Keratinocyte (primary cell): ENCODE measurements around the gene RTL1. TPM values are rescaled to one million over a fixed set of nuclear protein-coding genes. Genes with fewer than 3 reads are reported as not detected.

ENCODE experiments used
- DNase-seq: peaks from one replicate; pipeline ENCODE4 v3.0.0-alpha.2; 2011; ENCODE audit warnings: low read depth, missing footprints, low spot score
- FAIRE-seq: peaks from 2 replicates; lab custom pipeline; 2011; peaks lifted over from hg19 to GRCh38; lab: Jason Lieb, UNC
- H2AFZ ChIP-seq: 2 replicates; pipeline ENCODE4 v1.6.0; 2012; ENCODE audit warnings: low read length, control low read depth, inconsistent platforms; ENCODE audit not compliant: control insufficient read depth
- H3K27ac ChIP-seq: 2 replicates; pipeline ENCODE4 v1.5.1; 2011; ENCODE audit warnings: low read length; ENCODE audit not compliant: control insufficient read depth, insufficient read depth
- H3K27me3 ChIP-seq: 3 replicates; pipeline ENCODE4 v1.6.0; 2011; ENCODE audit warnings: low read length; ENCODE audit not compliant: control insufficient read depth, insufficient read depth; ENCODE audit errors: extremely low read depth
- H3K36me3 ChIP-seq, 2 experiments: 2 replicates in 1 of 2; 3 replicates in 1 of 2; pipeline ENCODE4 v1.5.1; 2011; ENCODE audit warnings: low read length in 2 of 2, mild to moderate bottlenecking in 1 of 2; ENCODE audit not compliant: control insufficient read depth in 2 of 2, insufficient read depth in 2 of 2; ENCODE audit errors: extremely low read depth in 1 of 2
- H3K4me1 ChIP-seq: 3 replicates; pipeline ENCODE4 v1.5.1; 2011; ENCODE audit warnings: low read length; ENCODE audit not compliant: control insufficient read depth, insufficient read depth; ENCODE audit errors: extremely low read depth
- H3K4me2 ChIP-seq: 3 replicates; pipeline ENCODE4 v1.6.0; 2011; ENCODE audit warnings: low read depth, low read length; ENCODE audit not compliant: control insufficient read depth, insufficient read depth; ENCODE audit errors: extremely low read depth
- H3K4me3 ChIP-seq, 3 experiments: fragments of 200-600 bp in 1 of 3; sonication (generic) in 1 of 3; 2 replicates in 2 of 3; 3 replicates in 1 of 3; pipeline ENCODE4 v1.5.1; 2011 to 2016; ENCODE audit warnings: low read length in 3 of 3, mild to moderate bottlenecking in 3 of 3, control low read depth in 2 of 3, inconsistent platforms in 1 of 3, low read depth in 1 of 3, mixed read lengths in 1 of 3, mixed run types in 1 of 3, moderate library complexity in 1 of 3; ENCODE audit not compliant: control insufficient read depth in 2 of 3, insufficient read depth in 2 of 3; ENCODE audit errors: extremely low read depth in 1 of 3
- H3K79me2 ChIP-seq: 2 replicates; pipeline ENCODE4 v1.6.0; 2012; ENCODE audit warnings: low read length; ENCODE audit not compliant: control insufficient read depth, insufficient read depth
- H3K9ac ChIP-seq: 3 replicates; pipeline ENCODE4 v1.6.0; 2011; ENCODE audit warnings: low read length; ENCODE audit not compliant: control insufficient read depth, insufficient read depth; ENCODE audit errors: extremely low read depth
- H3K9me1 ChIP-seq: 3 replicates; pipeline ENCODE4 v1.6.0; 2011; ENCODE audit warnings: low read length; ENCODE audit not compliant: control insufficient read depth, insufficient read depth; ENCODE audit errors: extremely low read depth
- H3K9me3 ChIP-seq: 2 replicates; pipeline ENCODE4 v1.5.1; 2012; ENCODE audit warnings: low read depth, low read length; ENCODE audit not compliant: control insufficient read depth
- H4K20me1 ChIP-seq: 3 replicates; pipeline ENCODE4 v1.6.0; 2011; ENCODE audit warnings: low read length; ENCODE audit not compliant: control insufficient read depth, insufficient read depth; ENCODE audit errors: extremely low read depth
- CTCF ChIP-seq, 3 experiments: IDR thresholded peaks in 1 of 3; conservative IDR thresholded peaks in 1 of 3; optimal IDR thresholded peaks in 1 of 3; 2 replicates in 2 of 3; 3 replicates in 1 of 3; pipeline versions ENCODE3 to v1.5.1; 2011; ENCODE audit warnings: low read length in 3 of 3, mild to moderate bottlenecking in 3 of 3, moderate library complexity in 2 of 3, control low read depth in 1 of 3, inconsistent platforms in 1 of 3; ENCODE audit not compliant: insufficient read depth in 2 of 3; ENCODE audit errors: extremely low read depth in 1 of 3
- EZH2 ChIP-seq: IDR thresholded peaks from one replicate; pipeline ENCODE4 v1.6.1; 2012; ENCODE audit warnings: inconsistent platforms, mild to moderate bottlenecking, low read length, moderate library complexity
- dilution Hi-C: fragments of 300-500 bp; cut with MboI; formaldehyde crosslinking; loops from one replicate; pipeline ENCODE4 v1.7.0; 2020; ENCODE audit warnings: low sequenced_read_pairs; ENCODE audit not compliant: extremely low pct_ligation_motif_present
- polyA plus RNA-seq, 5 experiments: library from polyadenylated mRNA; depleted of rRNA in 3 of 5; stranded (reverse) in 3 of 5; stranded (forward) in 1 of 5; unstranded in 1 of 5; fragments of >200 nt; gene quantifications; 1 replicate in 1 of 5; 2 replicates in 3 of 5; 3 replicates in 1 of 5; pipeline versions ENCODE4 v1.2.1 to v1.2.3, GENCODE V29; 2011 to 2012; ENCODE audit warnings: missing spikeins in 2 of 5, low read depth in 1 of 5, low replicate concordance in 1 of 5

The RTL1 gene
- polyA plus RNA-seq, 1 donor (not counting 4 experiments of a cell fraction or from before 2014, with no cell fraction given) = not detected

GRCh38 chr14:100890061-100890850, 13.3 kb downstream of the RTL1 start:
- FAIRE-seq = no peak
- Histone ChIP-seq H3K27me3 (no peaks in the 10 kb centered on the region), H3K9me1 (no peaks in the 10 kb centered on the region), H3K36me3 (no peaks in the 10 kb centered on the region), H3K9me3 (no peaks in the 10 kb centered on the region), H3K4me3 (no peak overlapping the region), H3K27ac (no peak overlapping the region), H3K9ac (no peak overlapping the region), H2AFZ (no peak overlapping the region), H3K79me2 (no peaks in the 10 kb centered on the region), H3K4me1 (no peaks in the 10 kb centered on the region), H3K4me2 (no peak overlapping the region), H4K20me1 (no peaks in the 10 kb centered on the region)
- DNase-seq = no peak
- dilution Hi-C loops = no loop called here
- TF ChIP-seq EZH2 (no peak), CTCF (optimal IDR thresholded peaks at IDR 0.05 in 1 of 3, IDR thresholded peaks at IDR 0.05 in 1 of 3, conservative IDR thresholded peaks at IDR 0.05 in 1 of 3; ENCODE audit: extremely low read depth in 1 of 3, insufficient read depth in 2 of 3, low read length in 3 of 3) (no peak)

GRCh38 chr14:100889641-100890040, 13.9 kb downstream of the RTL1 start:
- H3K36me3 ChIP-seq = no peaks in the 10 kb centered on the region
- DNase-seq (no peak), FAIRE-seq (no peak)
- H3K9me3 ChIP-seq = no peaks in the 10 kb centered on the region
- dilution Hi-C loops = no loop called here
- no peaks in the 10 kb centered on the region for H3K79me2 ChIP-seq
- H3K4me2 ChIP-seq = no peak overlapping the region
- H3K27ac ChIP-seq = no peak overlapping the region
- H4K20me1 ChIP-seq = no peaks in the 10 kb centered on the region
- H3K4me3 ChIP-seq = no peak overlapping the region
- no peaks in the 10 kb centered on the region for H3K4me1 ChIP-seq
- no peak overlapping the region for H3K9ac ChIP-seq
- H3K9me1 ChIP-seq = no peaks in the 10 kb centered on the region
- H3K27me3 ChIP-seq = no peaks in the 10 kb centered on the region
- H2AFZ ChIP-seq = no peak overlapping the region
- TF ChIP-seq CTCF (optimal IDR thresholded peaks at IDR 0.05 in 1 of 3, IDR thresholded peaks at IDR 0.05 in 1 of 3, conservative IDR thresholded peaks at IDR 0.05 in 1 of 3; ENCODE audit: extremely low read depth in 1 of 3, insufficient read depth in 2 of 3, low read length in 3 of 3) (no peak), EZH2 (no peak)
